HEK293 (cell line): ENCODE results near the gene SLC39A11.
"Not testable (repeated sequence)": the region's sequence is repeated elsewhere in the genome, so short reads cannot be mapped to it uniquely, and the experiment has no call there.

Source experiments
- KLF9 ChIP-seq: fragments of 450-650 bp; formaldehyde crosslinking; IDR thresholded peaks from 2 replicates; pipeline ENCODE4 v1.5.1; 2016; ENCODE audit warnings: missing biosample characterization, missing genetic modification characterization, low read depth
- PBX3 ChIP-seq: sonication (generic); formaldehyde crosslinking; IDR thresholded peaks from 2 replicates; pipeline ENCODE4 v1.8.1; 2022; ENCODE audit warnings: mild to moderate bottlenecking, moderate library complexity, missing genetic modification reagents
- ZNF324 ChIP-seq: fragments of 450-650 bp; formaldehyde crosslinking; IDR thresholded peaks from 2 replicates; pipeline ENCODE4 v1.5.1; 2016; ENCODE audit warnings: missing biosample characterization, missing genetic modification characterization
- TF ChIP-seq, protein P1 (sequence below): fragments of 450-650 bp; formaldehyde crosslinking; IDR thresholded peaks from 2 replicates; pipeline ENCODE4 v1.5.1; 2016; ENCODE audit warnings: missing biosample characterization, missing genetic modification characterization

DNA sequence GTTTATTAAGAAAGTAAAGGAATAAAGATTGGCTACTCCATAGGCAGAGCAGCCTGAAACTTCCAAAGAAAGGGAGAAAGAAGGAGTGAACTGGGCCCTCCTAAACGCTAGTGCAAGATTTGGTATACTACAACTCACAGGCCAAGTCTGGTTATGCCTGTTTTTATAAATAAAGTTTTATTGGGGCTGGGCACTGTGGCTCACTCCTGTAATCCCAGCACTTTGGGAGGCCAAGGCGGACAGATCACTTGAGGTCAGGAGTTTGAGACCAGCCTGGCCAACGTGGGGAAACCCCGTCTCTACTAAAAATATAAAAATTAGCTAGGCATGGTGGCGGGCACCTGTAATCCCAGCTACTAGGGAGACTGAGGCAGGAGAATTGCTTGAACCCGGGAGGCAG lies 39.0 kb upstream of the SLC39A11 start:
- TF ChIP-seq, protein P1, sequence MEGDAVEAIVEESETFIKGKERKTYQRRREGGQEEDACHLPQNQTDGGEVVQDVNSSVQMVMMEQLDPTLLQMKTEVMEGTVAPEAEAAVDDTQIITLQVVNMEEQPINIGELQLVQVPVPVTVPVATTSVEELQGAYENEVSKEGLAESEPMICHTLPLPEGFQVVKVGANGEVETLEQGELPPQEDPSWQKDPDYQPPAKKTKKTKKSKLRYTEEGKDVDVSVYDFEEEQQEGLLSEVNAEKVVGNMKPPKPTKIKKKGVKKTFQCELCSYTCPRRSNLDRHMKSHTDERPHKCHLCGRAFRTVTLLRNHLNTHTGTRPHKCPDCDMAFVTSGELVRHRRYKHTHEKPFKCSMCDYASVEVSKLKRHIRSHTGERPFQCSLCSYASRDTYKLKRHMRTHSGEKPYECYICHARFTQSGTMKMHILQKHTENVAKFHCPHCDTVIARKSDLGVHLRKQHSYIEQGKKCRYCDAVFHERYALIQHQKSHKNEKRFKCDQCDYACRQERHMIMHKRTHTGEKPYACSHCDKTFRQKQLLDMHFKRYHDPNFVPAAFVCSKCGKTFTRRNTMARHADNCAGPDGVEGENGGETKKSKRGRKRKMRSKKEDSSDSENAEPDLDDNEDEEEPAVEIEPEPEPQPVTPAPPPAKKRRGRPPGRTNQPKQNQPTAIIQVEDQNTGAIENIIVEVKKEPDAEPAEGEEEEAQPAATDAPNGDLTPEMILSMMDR (tag by site-specific recombination) = not testable (repeated sequence)
- TF ChIP-seq PBX3 (CRISPR knock-in tag); ZNF324 (tag by site-specific recombination); KLF9 (tag by site-specific recombination): not testable (repeated sequence)
